Esophagus squamous epithelium (tissue), 5 donors: ENCODE results near the gene IGSF9. TPM values are rescaled to one million over a fixed set of nuclear protein-coding genes. Genes with fewer than 3 reads are reported as not detected.

Source experiments
- DNase-seq: peaks from one replicate; lab custom pipeline; 2025; lab: John Stamatoyannopoulos, UW
- H3K27ac ChIP-seq, 4 donors: fragments of 200-600 bp; sonication (generic); one replicate each; pipeline ENCODE4 v1.5.1; 2016 to 2019; ENCODE audit warnings: mild to moderate bottlenecking in 1 of 4
- H3K27me3 ChIP-seq, 4 donors: fragments of 200-600 bp; sonication (generic); 1 replicate in 3 of 4; 2 replicates in 1 of 4; pipeline versions ENCODE4 v1.5.1 to v1.6.0; 2017 to 2021; ENCODE audit warnings: antibody characterized with exemption in 1 of 4
- H3K36me3 ChIP-seq, 3 donors: fragments of 200-600 bp; sonication (generic); one replicate each; pipeline ENCODE4 v1.5.1; 2016 to 2019
- H3K4me1 ChIP-seq, 3 donors: fragments of 200-600 bp; sonication (generic); one replicate each; pipeline ENCODE4 v1.5.1; 2017 to 2019
- H3K4me3 ChIP-seq, 4 donors: fragments of 200-600 bp; sonication (generic); 1 replicate in 3 of 4; 2 replicates in 1 of 4; pipeline ENCODE4 v1.5.1; 2016 to 2019; ENCODE audit warnings: mild to moderate bottlenecking in 2 of 4, moderate library complexity in 1 of 4
- H3K9me3 ChIP-seq, 3 donors: fragments of 200-600 bp; sonication (generic); one replicate each; pipeline ENCODE4 v1.5.1; 2016 to 2019
- CTCF ChIP-seq, 6 experiments: fragments of 450-650 bp in 4 of 6; fragments of 200-600 bp in 2 of 6; sonication (generic) in 2 of 6; IDR thresholded peaks; one replicate each; pipeline ENCODE4 v1.5.1; 2016 to 2019; ENCODE audit warnings: antibody characterized with exemption in 6 of 6, mild to moderate bottlenecking in 4 of 6, moderate library complexity in 4 of 6
- POLR2A ChIP-seq, 4 donors: fragments of 450-650 bp; IDR thresholded peaks; one replicate each; pipeline ENCODE4 v1.6.1; 2017; ENCODE audit warnings: antibody characterized with exemption in 4 of 4, mild to moderate bottlenecking in 4 of 4, moderate library complexity in 3 of 4
- WGBS, 2 donors: methylation state at CpG; one replicate each; pipeline ENCODE4 v1.1.5; 2018; 5-methylcytosine and 5-hydroxymethylcytosine counted together
- intact Hi-C: fragments of 100-400 bp; cut with DNase I; formaldehyde crosslinking; loops from one replicate; pipeline ENCODE4 v1.15.0; 2022
- total RNA-seq, 4 donors: library from RNA; depleted of rRNA; stranded (reverse); fragments of >200 nt; gene quantifications; one replicate each; pipeline ENCODE4 v1.1.0, GENCODE V29; 2016
- donor health status: DM: yes; HTN: yes; CAD: no.

The IGSF9 gene
- total RNA-seq, 4 donors from 2014 or later, result 4.2 to 12.0 (median 8.8) TPM

GRCh38 chr1:159884296-159884695 lies 61.1 kb downstream of the IGSF9 start:
- Histone ChIP-seq H3K4me1 (peaks cover 5 to 37% (median 16%) of the 10 kb centered on the region in 3 donors), H3K27ac (no peak overlapping the region), H3K4me3 (no peak overlapping the region), H3K36me3 (no peaks in the 10 kb centered on the region), H3K27me3 (no peaks in the 10 kb centered on the region), H3K9me3 (no peaks in the 10 kb centered on the region)
- 77 to 78% methylated on average over 8 of the region's 8 CpGs for WGBS, 2 donors
- no peak for TF ChIP-seq CTCF (IDR thresholded peaks at IDR 0.05)
- TF ChIP-seq POLR2A (IDR thresholded peaks at IDR 0.05), result no peak
- intact Hi-C loops, result no loop called here
- no peak for DNase-seq

GRCh38 chr1:159883134-159883533 lies 62.3 kb downstream of the IGSF9 start:
- H3K4me3 ChIP-seq, result no peak overlapping the region
- TF ChIP-seq POLR2A (IDR thresholded peaks at IDR 0.05), result no peak
- no peak for TF ChIP-seq CTCF (IDR thresholded peaks at IDR 0.05)
- no peaks in the 10 kb centered on the region for H3K36me3 ChIP-seq
- intact Hi-C loops, result no loop called here
- H3K27ac ChIP-seq, result peak overlapping the region in 1 of 4 donors; percentile 69
- DNase-seq, result no peak
- 90 to 98% methylated on average over 3 of the region's 4 CpGs for WGBS, 2 donors
- H3K27me3 ChIP-seq, result no peaks in the 10 kb centered on the region
- no peaks in the 10 kb centered on the region for H3K9me3 ChIP-seq
- peaks cover 5 to 32% (median 16%) of the 10 kb centered on the region in 3 donors for H3K4me1 ChIP-seq

- no peak for TF ChIP-seq POLR2A (IDR thresholded peaks at IDR 0.05)
- TF ChIP-seq CTCF (IDR thresholded peaks at IDR 0.05), result no peak
- Histone ChIP-seq H3K36me3 (no peaks in the 10 kb centered on the region), H3K27me3 (no peaks in the 10 kb centered on the region), H3K9me3 (no peaks in the 10 kb centered on the region), H3K4me3 (no peak overlapping the region), H3K27ac (peak overlapping the region; percentile 69 to 78 (median 72)), H3K4me1 (peaks cover 5 to 32% (median 16%) of the 10 kb centered on the region in 3 donors)
- no peak for DNase-seq
- WGBS, 2 donors, result 70 to 79% methylated on average over 2 of the region's 2 CpGs
- intact Hi-C loops, result no loop called here
Observed at GRCh38 chr1:159882527-159882862, 62.9 kb downstream of the IGSF9 start.

- no peak overlapping the region for H3K4me3 ChIP-seq
- H3K9me3 ChIP-seq, result no peaks in the 10 kb centered on the region
- peak overlapping the region; percentile 69 to 78 (median 72) for H3K27ac ChIP-seq
- no peaks in the 10 kb centered on the region for H3K36me3 ChIP-seq
- WGBS, 2 donors, result 49 to 52% methylated on average over 6 of the region's 6 CpGs
- no peak for TF ChIP-seq CTCF (IDR thresholded peaks at IDR 0.05)
- TF ChIP-seq POLR2A (IDR thresholded peaks at IDR 0.05), result no peak
- no peak for DNase-seq
- peaks cover 5 to 32% (median 16%) of the 10 kb centered on the region in 3 donors for H3K4me1 ChIP-seq
- H3K27me3 ChIP-seq, result no peaks in the 10 kb centered on the region
- intact Hi-C loops, result no loop called here
Observed at GRCh38 chr1:159881622-159882526, 63.5 kb downstream of the IGSF9 start.

GRCh38 chr1:159880430-159880829 lies 65.0 kb downstream of the IGSF9 start:
- 69 to 73% methylated on average over 3 of the region's 3 CpGs for WGBS, 2 donors
- no peaks in the 10 kb centered on the region for H3K9me3 ChIP-seq
- TF ChIP-seq POLR2A (IDR thresholded peaks at IDR 0.05), result no peak
- TF ChIP-seq CTCF (IDR thresholded peaks at IDR 0.05), result no peak
- H3K27ac ChIP-seq, result peak overlapping the region in 1 of 4 donors; percentile 5
- no peak overlapping the region for H3K4me3 ChIP-seq
- intact Hi-C loops, result no loop called here
- peaks cover 5 to 32% (median 16%) of the 10 kb centered on the region in 3 donors for H3K4me1 ChIP-seq
- no peak for DNase-seq
- H3K27me3 ChIP-seq, result no peaks in the 10 kb centered on the region
- H3K36me3 ChIP-seq, result no peaks in the 10 kb centered on the region
